Thoracic aorta (tissue), 2 donors: ENCODE measurements around the gene ARFIP1. TPM values are rescaled to one million over a fixed set of nuclear protein-coding genes. Genes with fewer than 3 reads are reported as not detected.

Experiments
- ATAC-seq: fragments of 150-250 bp; one replicate; pipeline ENCODE4 v1.8.0; 2017; ENCODE audit warnings: low read depth; ENCODE audit not compliant: insufficient number of reproducible peaks, low FRiP score
- DNase-seq: peaks from one replicate; pipeline ENCODE4 v3.0.0-alpha.2; 2020; ENCODE audit warnings: low spot score
- H3K27ac ChIP-seq, 2 donors: fragments of 200-600 bp; sonication (generic); 1 replicate in 1 of 2; 2 replicates in 1 of 2; pipeline ENCODE4 v1.5.1; 2016; ENCODE audit warnings: mild to moderate bottlenecking in 2 of 2, moderate library complexity in 2 of 2
- H3K27me3 ChIP-seq: fragments of 200-600 bp; sonication (generic); replicated peaks from 2 replicates; pipeline ENCODE4 v1.6.0; 2016; ENCODE audit warnings: mild to moderate bottlenecking; ENCODE audit not compliant: insufficient read depth
- H3K36me3 ChIP-seq: fragments of 200-600 bp; sonication (generic); one replicate; pipeline ENCODE4 v1.5.1; 2016
- H3K4me1 ChIP-seq, 2 donors: fragments of 200-600 bp; sonication (generic); 1 replicate in 1 of 2; 2 replicates in 1 of 2; pipeline versions ENCODE4 v1.5.1 to v1.6.0; 2016; ENCODE audit warnings: low read depth in 2 of 2, mild to moderate bottlenecking in 1 of 2; ENCODE audit not compliant: control insufficient read depth in 1 of 2
- H3K4me3 ChIP-seq: fragments of 200-600 bp; sonication (generic); 2 replicates; pipeline ENCODE4 v1.5.1; 2016; ENCODE audit warnings: mild to moderate bottlenecking
- H3K9me3 ChIP-seq: fragments of 200-600 bp; sonication (generic); 2 replicates; pipeline ENCODE4 v1.5.1; 2016
- total RNA-seq, 2 donors: library from RNA; depleted of rRNA; stranded (reverse); fragments of >200 nt; gene quantifications; one replicate each; pipeline versions ENCODE4 v1.1.0 to v1.2.3, GENCODE V29; 2016
- TF ChIP-seq, protein P1 (sequence below): fragments of 200-600 bp; sonication (generic); IDR thresholded peaks from one replicate; pipeline ENCODE4 v1.5.1; 2019; ENCODE audit warnings: antibody characterized with exemption

ARFIP1 gene
- total RNA-seq, 2 donors from 2014 or later: 24.0 to 39.0 TPM

GRCh38 chr4:152847376-152847775, 67.6 kb downstream of the ARFIP1 start:
- ATAC-seq (no peak), DNase-seq (no peak)
- no peak overlapping the region for H3K4me3 ChIP-seq
- no peaks in the 10 kb centered on the region for H3K27me3 ChIP-seq
- no peaks in the 10 kb centered on the region for H3K36me3 ChIP-seq
- H3K4me1 ChIP-seq: peaks cover 0 to 7% of the 10 kb centered on the region in 2 donors
- H3K9me3 ChIP-seq: peaks cover 1% of the 10 kb centered on the region
- TF ChIP-seq, protein P1, sequence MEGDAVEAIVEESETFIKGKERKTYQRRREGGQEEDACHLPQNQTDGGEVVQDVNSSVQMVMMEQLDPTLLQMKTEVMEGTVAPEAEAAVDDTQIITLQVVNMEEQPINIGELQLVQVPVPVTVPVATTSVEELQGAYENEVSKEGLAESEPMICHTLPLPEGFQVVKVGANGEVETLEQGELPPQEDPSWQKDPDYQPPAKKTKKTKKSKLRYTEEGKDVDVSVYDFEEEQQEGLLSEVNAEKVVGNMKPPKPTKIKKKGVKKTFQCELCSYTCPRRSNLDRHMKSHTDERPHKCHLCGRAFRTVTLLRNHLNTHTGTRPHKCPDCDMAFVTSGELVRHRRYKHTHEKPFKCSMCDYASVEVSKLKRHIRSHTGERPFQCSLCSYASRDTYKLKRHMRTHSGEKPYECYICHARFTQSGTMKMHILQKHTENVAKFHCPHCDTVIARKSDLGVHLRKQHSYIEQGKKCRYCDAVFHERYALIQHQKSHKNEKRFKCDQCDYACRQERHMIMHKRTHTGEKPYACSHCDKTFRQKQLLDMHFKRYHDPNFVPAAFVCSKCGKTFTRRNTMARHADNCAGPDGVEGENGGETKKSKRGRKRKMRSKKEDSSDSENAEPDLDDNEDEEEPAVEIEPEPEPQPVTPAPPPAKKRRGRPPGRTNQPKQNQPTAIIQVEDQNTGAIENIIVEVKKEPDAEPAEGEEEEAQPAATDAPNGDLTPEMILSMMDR: no peak
- no peak overlapping the region for H3K27ac ChIP-seq

DNA sequence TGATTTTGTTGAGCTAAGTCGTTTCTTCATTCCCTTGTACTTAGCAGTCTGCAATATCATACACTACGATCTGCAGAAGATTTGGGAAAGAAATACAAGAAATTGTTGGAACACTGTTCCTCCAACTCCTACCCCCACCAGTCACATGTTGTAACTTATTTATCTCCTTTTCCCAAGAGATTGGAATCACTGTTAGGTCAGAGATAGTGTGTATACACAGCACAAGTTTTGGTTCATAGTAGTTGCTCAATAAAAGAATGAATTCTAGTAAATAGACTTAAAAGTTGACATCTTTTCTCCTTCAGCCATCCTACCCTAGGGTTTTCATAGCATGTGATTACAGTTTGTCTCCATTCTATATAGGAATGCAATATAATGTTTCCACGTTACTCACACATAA, 68.8 kb downstream of the ARFIP1 start:
- H3K4me1 ChIP-seq: peaks cover 0 to 7% of the 10 kb centered on the region in 2 donors
- TF ChIP-seq, protein P1: no peak
- no peak overlapping the region for H3K4me3 ChIP-seq
- DNase-seq: no peak
- H3K27me3 ChIP-seq: no peaks in the 10 kb centered on the region
- ATAC-seq: no peak
- no peaks in the 10 kb centered on the region for H3K36me3 ChIP-seq
- peaks cover 13% of the 10 kb centered on the region for H3K9me3 ChIP-seq
- no peak overlapping the region for H3K27ac ChIP-seq

- Histone ChIP-seq H3K27ac (no peak overlapping the region), H3K36me3 (peaks cover 3% of the 10 kb centered on the region), H3K9me3 (peaks cover 19% of the 10 kb centered on the region), H3K27me3 (no peaks in the 10 kb centered on the region), H3K4me3 (no peak overlapping the region), H3K4me1 (peaks cover 0 to 7% of the 10 kb centered on the region in 2 donors)
- DNase-seq: no peak
- no peak for ATAC-seq
- TF ChIP-seq, protein P1: no peak
Measured at GRCh38 chr4:152849350-152849749, 69.6 kb downstream of the ARFIP1 start.

GRCh38 chr4:152850377-152850776, 70.6 kb downstream of the ARFIP1 start:
- Histone ChIP-seq H3K4me3 (no peak overlapping the region), H3K27me3 (no peaks in the 10 kb centered on the region), H3K27ac (no peak overlapping the region), H3K36me3 (peaks cover 3% of the 10 kb centered on the region), H3K9me3 (peaks cover 19% of the 10 kb centered on the region), H3K4me1 (peaks cover 0 to 7% of the 10 kb centered on the region in 2 donors)
- TF ChIP-seq, protein P1: no peak
- ATAC-seq (no peak), DNase-seq (no peak)

DNA sequence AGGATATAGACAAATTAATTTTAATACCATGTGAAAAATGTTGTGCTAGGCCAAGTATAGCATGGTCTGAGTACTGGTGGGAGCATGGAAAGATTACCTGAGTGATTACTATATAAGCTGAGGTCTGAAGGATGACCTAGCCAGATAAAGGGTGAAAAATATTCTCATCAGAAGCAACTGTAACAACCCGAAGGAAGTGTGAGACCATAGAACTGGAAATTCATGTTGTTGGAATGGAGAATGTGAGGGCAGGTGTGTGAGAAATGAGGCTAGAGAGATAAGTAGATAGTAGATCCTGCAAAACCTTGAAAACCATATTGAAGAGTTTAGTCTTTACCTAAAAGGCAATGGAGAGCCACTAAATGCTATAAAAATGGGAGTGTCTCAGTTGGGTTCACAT, 71.5 kb downstream of the ARFIP1 start:
- TF ChIP-seq, protein P1: no peak
- peaks cover 19% of the 10 kb centered on the region for H3K9me3 ChIP-seq
- ATAC-seq: no peak

More for the DNA sequence above, 71.5 kb downstream of the ARFIP1 start:
- no peak for DNase-seq
- no peak overlapping the region for H3K4me3 ChIP-seq
- H3K36me3 ChIP-seq: peaks cover 3% of the 10 kb centered on the region
- H3K27ac ChIP-seq: no peak overlapping the region
- H3K4me1 ChIP-seq: peaks cover 0 to 7% of the 10 kb centered on the region in 2 donors
- no peaks in the 10 kb centered on the region for H3K27me3 ChIP-seq
